HG02610 (cell line): ENCODE data around the gene CERKL.
A peak's percentile ranks its signal among the peaks of the same experiment; 100 is the strongest.

Source experiments
- ATAC-seq: cut with Tn5 transposase; IDR thresholded peaks from one replicate; pipeline ENCODE4 v1.9.1; 2021; ENCODE audit warnings: mild to moderate bottlenecking, moderate library complexity; ENCODE audit not compliant: unreplicated experiment

The CERKL gene

GRCh38 chr2:181678861-181679543, 22.1 kb upstream of the CERKL start:
- no peak for ATAC-seq

- peak; percentile 53 for ATAC-seq
Measured at GRCh38 chr2:181677912-181678586, 21.1 kb upstream of the CERKL start.

GRCh38 chr2:181675254-181675653, 18.3 kb upstream of the CERKL start:
- no peak for ATAC-seq

DNA sequence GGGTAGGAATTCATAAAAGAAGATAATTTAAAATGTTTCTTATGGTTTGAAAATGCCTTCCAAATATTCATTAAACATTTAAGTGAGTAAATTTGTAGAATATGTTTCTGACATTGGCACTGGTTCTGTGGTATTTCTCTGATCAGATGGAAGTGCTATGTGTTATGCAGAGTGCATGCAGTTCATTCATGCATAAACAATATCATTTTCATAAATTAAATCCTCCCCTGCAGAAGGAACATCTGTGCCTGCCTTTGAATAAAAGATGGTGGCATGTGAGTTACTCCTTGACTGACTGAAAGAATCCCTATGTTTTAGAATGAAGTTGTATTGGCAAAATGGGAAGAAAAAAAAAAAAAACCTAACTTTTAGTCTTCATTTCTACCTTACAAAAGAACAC, 17.6 kb upstream of the CERKL start:
- ATAC-seq: no peak

DNA sequence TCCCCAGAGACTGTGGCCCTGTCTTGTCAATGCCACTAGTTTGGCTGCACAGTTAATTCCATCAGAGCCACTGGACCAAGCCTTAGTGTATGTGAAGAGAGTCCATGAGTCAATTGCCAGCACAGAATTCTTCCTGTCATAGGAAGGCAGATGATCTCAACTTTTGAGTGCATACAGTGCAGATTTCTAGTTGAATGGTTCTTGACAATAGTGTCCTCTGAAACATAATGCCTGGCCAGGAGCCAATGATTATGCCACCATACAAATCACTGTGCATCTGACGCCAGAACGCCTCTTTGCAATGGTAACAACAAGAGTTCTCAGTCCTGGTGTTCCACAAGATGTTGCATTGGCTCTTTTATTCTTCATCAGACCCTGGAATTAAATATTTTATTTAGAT, 16.3 kb upstream of the CERKL start:
- peak; percentile 18 for ATAC-seq

DNA sequence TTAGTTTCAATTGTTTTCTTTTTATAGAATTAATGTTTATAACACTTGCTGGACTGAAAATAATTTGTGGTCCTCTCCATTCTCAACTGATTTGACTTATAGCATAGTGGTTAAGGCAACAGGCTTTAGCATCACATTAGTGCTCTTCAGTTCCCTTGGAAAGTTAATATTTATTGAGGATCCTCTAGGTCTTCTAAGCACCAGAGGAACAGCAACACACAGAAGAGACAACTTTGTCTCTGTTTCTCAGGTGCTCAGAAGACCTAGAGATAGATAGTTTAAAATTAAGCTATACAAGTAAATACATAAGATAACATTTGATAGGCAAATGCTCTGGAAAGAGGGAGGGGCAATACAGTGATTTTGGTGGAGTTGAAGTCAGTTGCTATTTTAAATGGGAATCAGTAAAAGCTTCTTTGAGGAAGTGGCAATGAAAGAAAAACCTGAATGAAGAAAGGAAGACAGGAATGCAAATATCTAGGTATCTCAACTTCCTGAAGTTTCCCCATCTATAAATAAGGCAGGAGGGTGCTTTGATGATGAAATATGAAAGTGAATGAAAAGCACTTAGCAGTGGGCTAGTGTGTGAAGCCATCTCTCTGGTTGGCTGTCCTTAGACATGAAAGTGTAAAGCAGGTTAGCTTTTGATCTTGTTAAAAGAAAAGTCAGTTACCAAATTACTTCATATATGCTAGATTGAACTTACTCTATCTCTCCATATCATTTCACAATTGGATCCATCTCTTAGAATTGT, 15.5 kb upstream of the CERKL start:
- peak; percentile 99 for ATAC-seq

GRCh38 chr2:181670632-181671031, 13.7 kb upstream of the CERKL start:
- ATAC-seq: no peak

GRCh38 chr2:181667234-181667633, 10.3 kb upstream of the CERKL start:
- ATAC-seq: no peak

- no peak for ATAC-seq
Measured at GRCh38 chr2:181662287-181662686, 5.4 kb upstream of the CERKL start.

DNA sequence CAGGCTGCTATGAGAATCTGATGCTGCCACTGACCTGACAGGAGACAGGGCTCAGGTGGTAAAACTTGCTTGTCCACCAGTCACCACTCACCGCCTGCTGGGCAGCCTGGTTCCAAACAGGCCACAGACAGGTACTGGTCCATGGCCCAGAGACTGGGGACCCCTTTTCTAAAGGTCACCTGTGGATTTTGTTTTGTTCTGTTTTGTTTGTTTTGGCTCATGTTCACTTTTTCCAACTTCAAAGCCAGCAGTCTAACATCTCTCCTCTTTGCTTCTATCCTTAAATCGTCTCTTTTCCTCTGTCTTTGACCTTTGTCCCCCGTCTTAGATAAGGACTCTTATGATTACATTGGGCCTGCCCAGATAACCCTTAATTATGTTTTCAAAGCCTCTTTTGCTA, 3.3 kb upstream of the CERKL start:
- no peak for ATAC-seq

DNA sequence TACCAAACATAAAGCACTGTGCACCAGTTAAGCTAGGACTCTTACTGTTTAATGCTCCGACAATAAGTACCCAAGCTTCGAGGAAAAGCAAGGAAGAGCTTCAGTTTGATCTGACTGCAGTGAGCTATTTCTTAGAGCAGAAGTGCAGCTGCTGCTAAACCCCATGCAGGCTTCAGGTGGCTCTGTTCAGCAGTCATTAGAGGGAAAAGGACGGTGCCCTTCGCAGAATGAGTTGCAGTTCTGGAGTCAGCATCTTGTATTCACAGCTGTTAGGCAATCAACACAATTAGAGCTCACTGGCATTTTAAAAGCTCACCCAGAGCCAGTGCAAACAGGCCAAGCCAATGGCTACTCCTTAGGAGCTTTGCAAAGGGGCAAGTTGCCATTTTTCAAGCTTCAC, 1.5 kb upstream of the CERKL start:
- no peak for ATAC-seq

DNA sequence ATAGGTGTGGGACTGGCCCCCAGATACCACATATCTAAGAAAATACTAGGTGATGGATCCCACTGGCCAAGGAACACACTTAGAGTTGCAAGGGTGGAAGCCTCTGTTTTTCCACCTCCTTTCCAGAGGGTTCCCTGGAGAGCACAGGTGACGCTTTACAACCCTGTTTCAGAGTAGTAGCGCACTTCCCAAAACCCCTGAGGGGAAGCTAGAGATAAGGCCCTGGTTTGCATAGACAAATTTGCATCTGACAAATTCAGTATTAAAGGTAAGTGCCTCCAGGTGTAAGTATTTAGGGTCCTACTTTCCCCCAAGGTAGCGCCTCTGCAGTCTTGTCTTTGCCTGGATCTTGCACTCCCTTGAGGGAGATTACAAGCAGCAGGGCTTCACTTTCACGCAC, 474 bp upstream of the CERKL start:
- ATAC-seq: no peak

DNA sequence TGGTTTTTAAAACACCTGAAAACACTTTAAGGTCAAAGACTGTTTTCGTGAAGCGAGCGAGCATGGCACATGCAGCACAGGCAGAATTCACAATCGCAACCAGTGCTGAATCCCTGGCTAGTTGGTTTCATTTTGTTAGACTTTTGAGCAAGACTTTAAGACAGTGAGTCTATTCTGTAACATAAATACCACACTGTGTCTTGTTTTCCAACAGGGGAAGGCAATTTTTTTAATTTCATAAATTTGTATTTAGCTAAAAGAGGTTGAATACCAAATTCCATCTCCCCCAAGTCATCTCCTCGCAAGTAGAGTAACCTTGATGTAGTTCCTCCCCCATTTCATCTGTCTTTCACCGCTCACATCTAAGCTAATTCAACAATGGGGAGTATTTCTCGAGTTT, 1.4 kb downstream of the CERKL start:
- ATAC-seq: no peak

- no peak for ATAC-seq
Measured at GRCh38 chr2:181649436-181649979, 7.4 kb downstream of the CERKL start.

DNA sequence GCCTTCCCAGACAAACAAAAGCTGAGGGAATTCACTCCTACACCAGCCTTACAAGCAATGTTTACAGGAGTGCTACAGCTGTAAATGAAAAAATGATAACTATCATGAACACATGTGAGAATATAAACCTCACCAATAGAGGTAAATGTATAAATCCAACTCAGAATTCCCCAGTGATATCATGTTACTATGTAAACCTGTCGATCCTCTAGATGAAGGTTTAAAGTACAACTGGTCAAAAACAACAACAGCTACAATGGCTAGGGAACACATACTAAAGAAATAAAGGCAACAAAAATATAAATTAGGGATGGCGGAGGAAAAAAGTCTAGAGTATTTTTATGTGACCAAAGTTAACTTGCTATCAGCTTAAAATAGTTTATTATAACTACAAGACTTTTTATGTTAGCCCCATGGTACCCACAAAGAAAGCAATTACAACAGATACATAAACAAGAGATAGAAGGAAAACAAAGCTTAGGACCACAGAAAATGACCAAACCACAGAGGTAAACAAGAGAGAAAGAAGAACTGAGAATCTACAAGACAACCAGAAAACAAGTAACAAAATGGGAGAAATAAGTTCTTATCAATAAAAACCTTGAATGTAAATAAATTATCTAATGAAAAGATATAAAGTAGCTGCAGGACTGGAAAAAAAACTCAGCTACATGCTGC, 8.3 kb downstream of the CERKL start:
- no peak for ATAC-seq

- ATAC-seq: peak; percentile 70
Measured at GRCh38 chr2:181646415-181646987, 10.4 kb downstream of the CERKL start.

DNA sequence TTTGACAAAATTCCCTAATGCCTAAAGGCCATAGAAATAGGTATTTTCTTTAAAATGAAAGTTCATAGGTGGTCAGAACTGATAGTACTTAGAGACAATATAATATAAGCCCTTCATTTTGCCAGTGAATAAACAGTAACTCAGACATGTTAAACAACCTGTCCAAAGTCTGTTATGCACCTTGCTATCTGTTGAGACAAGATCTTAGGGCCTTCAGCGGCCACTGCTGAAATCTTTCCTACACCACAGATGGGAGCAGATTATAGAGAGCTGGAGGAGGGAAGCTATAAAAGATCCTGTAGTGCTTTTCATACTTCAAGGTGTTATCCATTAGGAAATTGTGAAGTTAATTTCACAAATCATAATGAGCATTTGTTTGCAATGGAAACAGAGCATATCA, 13.8 kb downstream of the CERKL start:
- no peak for ATAC-seq

DNA sequence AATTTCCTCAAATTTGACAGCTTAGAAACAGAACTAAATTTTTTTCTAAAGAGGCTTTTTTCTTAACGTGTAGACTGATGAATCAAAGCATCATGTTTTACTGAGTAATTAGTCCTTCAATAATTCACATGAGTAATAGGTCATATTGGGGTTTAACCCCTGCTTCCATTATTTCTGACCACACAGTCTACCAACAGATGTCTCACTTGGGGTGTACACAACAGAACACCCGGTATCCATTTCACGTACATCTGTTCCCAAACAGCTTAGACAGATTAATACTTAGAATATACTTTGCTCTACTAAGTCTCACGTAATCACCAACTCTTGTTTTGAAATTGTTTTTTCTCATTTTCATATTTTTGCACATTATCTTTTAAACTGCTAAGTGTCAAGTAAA, 14.8 kb downstream of the CERKL start:
- no peak for ATAC-seq

- ATAC-seq: no peak
Measured at GRCh38 chr2:181639686-181640085, 17.2 kb downstream of the CERKL start.

DNA sequence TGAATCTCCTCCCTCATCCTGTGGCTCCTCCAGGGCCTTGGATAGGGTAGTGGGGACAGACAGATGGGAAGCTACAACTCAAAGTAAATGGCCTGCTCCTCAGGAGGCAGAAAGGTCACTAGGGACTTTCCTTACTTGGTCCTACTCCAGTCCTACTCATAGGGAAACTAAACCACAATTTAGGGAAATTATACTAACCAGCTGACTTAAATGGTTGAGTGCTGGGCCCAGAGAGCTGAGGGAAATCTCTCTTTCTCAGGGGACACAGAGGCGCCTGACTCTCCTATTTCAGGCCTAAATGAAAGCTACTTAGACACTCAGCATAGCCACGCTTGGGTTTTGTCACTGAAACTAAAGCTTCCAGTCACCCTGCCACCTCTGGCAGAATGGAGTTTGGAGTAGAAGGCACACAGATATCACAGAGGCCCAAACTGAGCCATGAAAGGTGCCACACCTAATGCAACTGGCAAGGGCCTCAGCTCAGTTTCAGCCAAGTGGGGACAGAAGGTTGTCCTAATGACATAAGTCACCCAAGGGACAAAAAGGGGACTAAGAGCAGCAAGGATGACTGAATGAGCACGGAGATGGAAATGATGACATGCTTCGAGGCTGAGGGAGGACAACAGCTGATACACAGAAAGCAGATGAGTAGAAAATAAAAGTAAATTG, 24.0 kb downstream of the CERKL start:
- peak; percentile 95 for ATAC-seq
